Measurements from ENCODE around the gene HM13. TPM values are rescaled to one million over a fixed set of nuclear protein-coding genes. Genes with fewer than 3 reads are reported as not detected.
A peak's percentile ranks its signal among the peaks of the same experiment; 100 is the strongest.

HM13 gene
- total and polyA plus RNA-seq, 2 donors (not counting 1 experiment from before 2014, with no cell fraction given), result 73.2 to 85.1 TPM

- intact Hi-C loops (cut with micrococcal nuclease), result loop anchor here (1.0 to 2.0 kb wide), 3 partner anchors 57 to 119 kb away; partner anchors contain the start of genes BCL2L1 and HM13
- H3K79me2 ChIP-seq (ENCODE audit: control insufficient read depth, insufficient read depth, low read length), result no peaks in the 10 kb centered on the region
- H3K4me2 ChIP-seq (replicated peaks; ENCODE audit: low read depth, low read length, poor library complexity, severe bottlenecking), result peak overlapping the region; percentile 94
- Mint-ChIP-seq H3K4me3 (peak overlapping the region; percentile 96), H3K9me3 (ENCODE audit: insufficient read depth) (no peaks in the 10 kb centered on the region), H3K4me1 (peaks cover 29% of the 10 kb centered on the region), H3K27ac (peak overlapping the region; percentile 74), H3K27me3 (peaks cover 39% of the 10 kb centered on the region)
- peak overlapping the region; percentile 26 for H2AFZ ChIP-seq (ENCODE audit: insufficient read depth, low read depth, low read length, poor library complexity, severe bottlenecking)
- H3K4me1 ChIP-seq (ENCODE audit: control insufficient read depth in 2 of 2, insufficient read depth in 2 of 2, low read length in 2 of 2), result peaks cover 24 to 26% of the 10 kb centered on the region in 2 donors
- no peaks in the 10 kb centered on the region for H3K36me3 ChIP-seq (replicated peaks in 1 of 2; ENCODE audit: control extremely low read depth in 1 of 2, control insufficient read depth in 1 of 2, extremely low read depth in 1 of 2, insufficient read depth in 2 of 2, low read length in 1 of 2)
- WGBS (ENCODE audit: insufficient coverage), result 6% methylated on average over 38 of the region's 43 CpGs
- ChIA-PET POLR2A (interaction anchor here (0.5 to 1.8 kb wide), 4 partner anchors 9 to 80 kb away, joined by 3 to 11 read pairs (median 7); no protein-coding TSS in a partner anchor), CTCF (interaction anchor here (1.3 to 4.8 kb wide), 9 partner anchors 9 to 120 kb away, joined by 5 to 55 read pairs (median 22); no protein-coding TSS in a partner anchor)
- ATAC-seq (ENCODE audit: low read depth), result peak; percentile 50
- no peaks in the 10 kb centered on the region for H4K20me1 ChIP-seq (ENCODE audit: control insufficient read depth, insufficient read depth, low read length, poor library complexity, severe bottlenecking)
- TF ChIP-seq EZH2 (IDR thresholded peaks at IDR 0.05; ENCODE audit: borderline replicate concordance, insufficient read depth, low read depth, low read length, poor library complexity, severe bottlenecking), result no peak
- TF ChIP-seq CTCF (IDR thresholded peaks at IDR 0.05), result no peak
- H3K27me3 ChIP-seq (replicated peaks in 1 of 4; ENCODE audit: control extremely low read depth in 1 of 4, control insufficient read depth in 3 of 4, insufficient read depth in 4 of 4, low read length in 3 of 4), result peaks cover 0 to 57% (median 35%) of the 10 kb centered on the region in 4 experiments
- no peak overlapping the region for H3K27ac ChIP-seq (ENCODE audit: low read length in 2 of 2)
- DNase-seq, result peak; percentile 91
- peaks cover 0 to 4% (median 0%) of the 10 kb centered on the region in 3 donors for H3K9me3 ChIP-seq (ENCODE audit: control extremely low read depth in 1 of 3, control insufficient read depth in 2 of 3, insufficient read depth in 1 of 3, low read length in 2 of 3)
- peak overlapping the region; percentile 50 to 79 (median 66) for H3K4me3 ChIP-seq (ENCODE audit: control extremely low read depth in 1 of 5, extremely low read depth in 1 of 5, insufficient read depth in 1 of 5, low read depth in 2 of 5, low read length in 4 of 5)
- H3K9ac ChIP-seq (ENCODE audit: low read length), result peak overlapping the region; percentile 78
Measured at GRCh38 chr20:31603822-31604566, 89.8 kb downstream of the HM13 start.
